Heart right ventricle (tissue), 16 donors: ENCODE measurements around the gene CYP2C19. TPM values are rescaled to one million over a fixed set of nuclear protein-coding genes. Genes with fewer than 3 reads are reported as not detected.
"Not testable (repeated sequence)": the region's sequence is repeated elsewhere in the genome, so short reads cannot be mapped to it uniquely, and the experiment has no call there.

Experiments
- ATAC-seq, 8 donors: fragments of 200-7000 bp; cut with Tn5 transposase; one replicate each; pipeline ENCODE4 v1.9.1; 2020; ENCODE audit warnings: mild to moderate bottlenecking in 8 of 8, moderate library complexity in 8 of 8, moderate number of reproducible peaks in 1 of 8
- DNase-seq, 2 donors: peaks; one replicate each; pipeline ENCODE4 v3.0.0-alpha.2; 2020
- H3K27ac ChIP-seq, 10 donors: fragments of 200-600 bp; sonication (generic) in 2 of 10; one replicate each; pipeline versions ENCODE4 v1.5.0 to v1.8.0; 2020 to 2022; ENCODE audit warnings: mild to moderate bottlenecking in 3 of 10
- H3K27me3 ChIP-seq, 7 donors: fragments of 200-600 bp; one replicate each; pipeline ENCODE4 v1.8.0; 2021 to 2022; ENCODE audit warnings: mild to moderate bottlenecking in 2 of 7
- H3K36me3 ChIP-seq, 9 donors: fragments of 200-600 bp; sonication (generic) in 1 of 9; one replicate each; pipeline versions ENCODE4 v1.5.0 to v1.8.0; 2020 to 2022; ENCODE audit warnings: mild to moderate bottlenecking in 2 of 9
- H3K4me1 ChIP-seq, 9 donors: fragments of 200-600 bp; sonication (generic) in 1 of 9; one replicate each; pipeline versions ENCODE4 v1.5.0 to v1.8.0; 2020 to 2022; ENCODE audit warnings: mild to moderate bottlenecking in 4 of 9
- H3K4me3 ChIP-seq, 10 donors: fragments of 200-600 bp; sonication (generic) in 2 of 10; one replicate each; pipeline versions ENCODE4 v1.5.0 to v1.8.0; 2020 to 2022; ENCODE audit warnings: mild to moderate bottlenecking in 7 of 10, moderate library complexity in 2 of 10
- H3K9me3 ChIP-seq, 11 donors: fragments of 200-600 bp in 10 of 11; sonication (generic) in 2 of 11; one replicate each; pipeline versions ENCODE4 v1.5.0 to v1.8.0; 2013 to 2022; ENCODE audit warnings: mild to moderate bottlenecking in 2 of 11, control low read depth in 1 of 11, moderate library complexity in 1 of 11
- CTCF ChIP-seq, 9 donors: fragments of 200-600 bp; sonication (generic) in 2 of 9; IDR thresholded peaks; one replicate each; pipeline versions ENCODE4 v1.5.0 to v1.8.0; 2021 to 2022; ENCODE audit warnings: antibody characterized with exemption in 9 of 9, mild to moderate bottlenecking in 5 of 9, moderate library complexity in 1 of 9
- WGBS, 2 donors: extraction: QIAGEN DNeasy Blood & Tissue Kit; methylation state at CpG; one replicate each; pipeline ENCODE4 v1.1.7; 2013; ENCODE audit warnings: inconsistent platforms in 1 of 2; 5-methylcytosine and 5-hydroxymethylcytosine counted together
- intact Hi-C, 10 donors: fragments of 100-400 bp; cut with DNase I; formaldehyde crosslinking; loops; one replicate each; pipeline versions ENCODE4 v1.11.1 to v1.14.2; 2022
- polyA plus RNA-seq, 2 donors: library from polyadenylated mRNA; stranded (reverse); fragments of 200-250 nt; gene quantifications; one replicate each; pipeline ENCODE4 v1.2.3, GENCODE V29; 2013
- total RNA-seq, 10 donors: library from RNA; stranded (reverse); fragmentation: NEBNext Ultra II Directional in 3 of 10; extraction: Animal tissue kit (Norgen Biotek cat#: 25700) in 3 of 10; gene quantifications; one replicate each; pipeline versions ENCODE4 v1.2.1 to v1.2.4, GENCODE V29; 2021 to 2023
- donor health status: Arrhythmogenic right ventricular cardiomyopathy.
- donor health status: ischemic (EF 13 %, LVEDD 7.1; RV severe dilation, severe dysfunction).
- donor health status: healthy with polysubstance abuse.
- donor health status: DM: no; HTN: yes; CAD: no.
- donor health status: DM: no; HTN: no; CAD: no.
- donor health status: ischemic (EF 25% LVEDD 6.9; RV normal size, moderate dysfunction).
- donor health status: ischemic (EF 25% LVEDD 5.7; RV mildly dilated, moderate dysfunction).
- donor health status: healthy.
- donor health status: DM: yes; HTN: yes; CAD: no.
- donor health status: Ischemic cardiomyopathy.
- donor health status: ischemic (EF 35%, LVEDD 5.7; RV mildly dilated, moderate dysfunction).
- donor health status: nonischemic (EF 11% LVEDD 7.7; RV severe dilation, severe dysfunction).
- donor health status: DM: yes; HTN: yes; CAD: no.
- donor health status: PGD.
- donor health status: ischemic (EF 29% LVEDD 5.4; RV normal size, mild dysfunction).
- donor health status: nonischemic (EF 23%, LVEDD 6.1; RV moderate dilation, normal function).

The CYP2C19 gene
- total and polyA plus RNA-seq, 12 donors = not detected

GRCh38 chr10:94747137-94747536, 15.3 kb upstream of the CYP2C19 start:
- H3K36me3 ChIP-seq = no peaks in the 10 kb centered on the region
- 66 to 68% methylated on average over 2 of the region's 2 CpGs for whole genome bisulfite sequencing, 2 donors
- ATAC-seq = no peak
- H3K9me3 ChIP-seq = peaks cover 0 to 48% (median 2%) of the 10 kb centered on the region in 11 donors
- DNase-seq = no peak
- H3K4me1 ChIP-seq = no peaks in the 10 kb centered on the region
- H3K27me3 ChIP-seq = no peaks in the 10 kb centered on the region
- TF ChIP-seq CTCF (IDR thresholded peaks at IDR 0.05) = no peak
- no peak overlapping the region for H3K27ac ChIP-seq
- intact Hi-C loops = no loop called here
- no peak overlapping the region for H3K4me3 ChIP-seq

- Histone ChIP-seq H3K36me3 (no peaks in the 10 kb centered on the region), H3K27ac (no peak overlapping the region), H3K9me3 (peaks cover 0 to 42% (median 0%) of the 10 kb centered on the region in 11 donors), H3K27me3 (no peaks in the 10 kb centered on the region), H3K4me3 (no peak overlapping the region), H3K4me1 (no peaks in the 10 kb centered on the region)
- intact Hi-C loops = no loop called here
- ATAC-seq (no peak), DNase-seq (no peak)
- TF ChIP-seq CTCF (IDR thresholded peaks at IDR 0.05) = no peak
- WGBS, 2 donors = 78 to 79% methylated on average over 4 of the region's 4 CpGs
These were observed 14.6 kb upstream of the CYP2C19 start for GRCh38 chr10:94747838-94748237.

- ATAC-seq = no peak
- Histone ChIP-seq H3K4me3 (no peak overlapping the region), H3K36me3 (no peaks in the 10 kb centered on the region), H3K4me1 (no peaks in the 10 kb centered on the region), H3K27me3 (no peaks in the 10 kb centered on the region), H3K27ac (no peak overlapping the region), H3K9me3 (peaks cover 0 to 6% (median 0%) of the 10 kb centered on the region in 11 donors)
- 53 to 62% methylated on average over 2 of the region's 2 CpGs for WGBS, 2 donors
- no peak for TF ChIP-seq CTCF (IDR thresholded peaks at IDR 0.05)
- intact Hi-C loops = no loop called here
- DNase-seq = no peak
These were observed 4.6 kb upstream of the CYP2C19 start for GRCh38 chr10:94757916-94758315.

GRCh38 chr10:94760586-94761178, 1.8 kb upstream of the CYP2C19 start:
- Histone ChIP-seq H3K4me1 (no peaks in the 10 kb centered on the region), H3K9me3 (no peaks in the 10 kb centered on the region), H3K36me3 (no peaks in the 10 kb centered on the region), H3K4me3 (no peak overlapping the region), H3K27me3 (no peaks in the 10 kb centered on the region), H3K27ac (no peak overlapping the region)
- intact Hi-C loops = no loop called here
- TF ChIP-seq CTCF (IDR thresholded peaks at IDR 0.05) = no peak
- WGBS, 2 donors = 66 to 67% methylated on average over 2 of the region's 2 CpGs
- ATAC-seq (no peak), DNase-seq (no peak)

GRCh38 chr10:94775425-94775824, 12.9 kb downstream of the CYP2C19 start:
- H3K27me3 ChIP-seq, intact Hi-C loops, H3K4me1 ChIP-seq, DNase-seq, H3K4me3 ChIP-seq, ATAC-seq, H3K36me3 ChIP-seq, H3K27ac ChIP-seq: not testable (repeated sequence)
- H3K9me3 ChIP-seq = peaks cover 0 to 36% (median 0%) of the 10 kb centered on the region in 11 donors
- WGBS, 2 donors = 85 to 90% methylated on average over 6 of the region's 6 CpGs
